GM19035 (cell line): ENCODE measurements around the gene HCFC2.

Source experiments
- ATAC-seq: cut with Tn5 transposase; IDR thresholded peaks from one replicate; pipeline ENCODE4 v1.9.1; 2021; ENCODE audit not compliant: unreplicated experiment

HCFC2 gene

DNA sequence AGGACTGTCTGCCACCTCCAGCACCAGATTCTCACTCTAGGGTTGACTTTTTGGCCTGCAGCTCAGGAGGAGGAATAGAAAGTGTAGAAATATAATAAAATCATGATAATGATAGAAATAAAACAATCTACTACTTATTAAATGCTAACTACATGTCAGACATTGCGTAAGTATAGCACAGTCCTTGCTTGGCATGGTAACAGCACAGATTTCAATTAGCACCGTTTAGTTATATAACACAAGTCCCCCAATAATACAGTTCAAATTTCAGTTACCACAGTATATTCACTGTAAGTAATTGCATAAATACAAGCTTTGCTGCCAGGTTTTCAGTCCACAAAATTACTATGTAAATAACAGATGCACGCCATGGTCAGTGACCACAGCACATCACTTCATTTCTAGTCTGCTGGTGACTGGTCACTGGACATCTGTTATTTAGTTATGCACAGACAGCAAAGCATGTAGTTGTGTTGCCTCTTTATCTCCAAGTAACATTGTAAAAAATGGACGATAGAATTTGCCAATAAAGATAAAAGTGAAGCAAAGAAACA is 7.8 kb upstream of the HCFC2 start:
- no peak for ATAC-seq

DNA sequence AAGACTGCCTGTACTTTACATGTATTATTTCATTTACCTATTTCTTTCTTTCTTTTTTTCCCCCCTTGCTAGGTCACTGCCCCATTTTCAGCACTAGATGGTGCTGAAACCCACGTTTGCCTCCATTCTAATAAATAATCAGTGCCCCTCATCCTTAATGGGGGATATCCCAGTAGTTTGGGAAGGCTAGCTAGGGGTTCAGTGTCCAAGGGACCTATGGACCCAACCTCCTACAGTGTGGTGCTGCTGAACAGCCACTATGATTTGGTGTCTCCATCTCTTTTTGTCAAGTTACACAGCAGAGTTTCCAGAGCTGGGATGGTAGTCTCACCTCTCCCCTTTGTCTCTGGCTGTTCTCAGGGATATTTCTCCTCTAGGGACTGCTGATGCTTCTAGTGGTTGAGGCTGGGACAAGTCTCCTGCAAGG is 6.5 kb upstream of the HCFC2 start:
- ATAC-seq: no peak

DNA sequence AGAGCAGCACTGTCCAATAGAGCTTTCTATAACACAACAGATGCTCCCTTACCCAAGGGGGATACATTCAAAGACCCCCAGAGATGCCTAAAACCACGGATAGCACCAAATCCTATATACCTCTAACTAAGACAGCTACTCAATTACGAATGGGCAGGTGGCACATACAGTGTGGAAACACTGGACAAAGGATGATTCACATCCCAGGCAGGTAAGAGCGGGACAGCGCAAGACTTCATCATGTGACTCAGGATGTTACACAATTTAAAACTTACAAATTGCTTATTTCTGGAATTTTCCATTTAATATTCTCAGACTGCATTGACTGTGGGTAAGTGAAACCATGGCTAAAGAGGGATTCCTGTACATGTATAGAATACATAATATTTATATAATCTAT is 5.5 kb upstream of the HCFC2 start:
- ATAC-seq: no peak

DNA sequence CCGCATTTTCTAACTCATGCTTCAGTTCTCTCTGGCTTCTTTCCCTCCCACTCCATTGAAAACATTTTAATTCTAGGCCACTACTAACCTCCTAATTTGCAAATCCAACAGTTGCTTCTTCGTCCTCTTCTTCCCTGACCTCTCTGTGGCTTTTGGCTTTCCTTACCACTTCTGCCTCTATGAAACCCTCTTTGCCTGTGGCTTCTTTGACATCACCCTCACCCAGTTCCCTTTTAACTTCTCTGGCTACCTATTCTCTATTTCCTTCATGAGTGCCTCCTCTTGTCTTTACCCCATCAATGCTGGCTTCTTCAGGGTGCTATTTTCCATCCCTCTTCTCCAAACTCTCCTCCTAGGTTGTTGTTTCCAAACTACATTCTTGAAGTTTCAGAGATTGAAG is 4.4 kb upstream of the HCFC2 start:
- ATAC-seq: no peak

DNA sequence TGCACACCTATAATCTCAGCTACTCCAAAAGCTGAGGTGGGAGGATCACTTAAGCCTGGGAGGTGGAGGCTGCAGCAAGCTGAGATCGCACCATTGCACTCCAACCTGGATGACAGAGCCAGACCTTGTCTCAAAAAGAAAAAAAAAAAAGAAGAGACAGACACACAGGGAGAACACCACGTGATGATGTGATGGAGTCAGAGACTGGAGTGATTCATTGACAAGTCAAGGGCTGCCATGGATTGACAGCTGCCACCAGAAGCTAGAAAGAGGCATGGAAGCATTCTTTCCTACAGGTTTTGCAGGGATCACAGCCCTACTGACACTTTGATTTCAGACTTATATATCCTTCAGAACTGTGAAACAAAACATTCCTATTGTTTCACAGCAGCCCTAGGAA is 3.5 kb upstream of the HCFC2 start:
- no peak for ATAC-seq

DNA sequence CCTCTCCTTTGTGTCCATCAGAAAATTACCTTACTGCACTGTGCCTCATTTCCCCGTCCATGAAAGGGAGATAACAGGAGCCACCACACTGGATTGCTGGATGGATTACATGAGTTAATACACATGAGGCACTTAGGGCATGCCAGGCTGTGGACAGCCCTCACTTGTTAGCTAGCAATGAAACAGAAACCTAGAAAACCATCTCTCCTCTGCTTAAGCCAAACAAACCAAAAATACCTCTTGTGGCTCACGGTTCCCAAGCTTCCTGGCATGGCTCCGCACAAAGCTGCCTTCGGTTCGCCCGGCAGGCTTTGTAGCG is 660 bp upstream of the HCFC2 start:
- peak; percentile 41 for ATAC-seq

DNA sequence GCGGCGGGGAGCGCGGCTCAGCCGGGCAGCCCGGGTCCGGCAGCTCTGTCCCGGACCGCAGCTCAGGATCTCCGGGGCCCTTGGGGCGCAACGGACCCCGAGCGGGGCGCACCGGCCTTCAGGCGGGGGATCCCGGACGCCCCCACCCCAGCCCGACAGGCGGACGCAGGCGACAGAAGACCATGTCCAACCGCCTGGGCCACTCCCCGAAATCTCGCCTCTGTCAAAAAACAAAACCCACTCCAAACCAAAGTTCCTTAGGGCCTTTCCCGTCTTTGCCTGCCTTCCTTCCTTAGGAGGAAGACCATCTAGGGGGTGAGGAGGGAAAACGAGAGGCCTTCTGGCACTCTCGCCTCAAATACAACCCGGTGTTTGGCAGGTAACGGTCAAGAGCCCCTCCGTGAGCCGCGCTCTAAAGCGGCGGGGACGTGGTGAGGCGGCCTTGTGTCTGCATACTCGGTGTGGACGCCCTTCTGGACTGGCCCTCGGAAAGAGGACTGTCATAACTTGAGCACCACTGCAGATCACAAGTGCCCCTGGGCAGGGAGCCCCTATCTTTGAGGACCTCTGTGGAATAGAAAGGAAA is 604 bp downstream of the HCFC2 start:
- no peak for ATAC-seq

DNA sequence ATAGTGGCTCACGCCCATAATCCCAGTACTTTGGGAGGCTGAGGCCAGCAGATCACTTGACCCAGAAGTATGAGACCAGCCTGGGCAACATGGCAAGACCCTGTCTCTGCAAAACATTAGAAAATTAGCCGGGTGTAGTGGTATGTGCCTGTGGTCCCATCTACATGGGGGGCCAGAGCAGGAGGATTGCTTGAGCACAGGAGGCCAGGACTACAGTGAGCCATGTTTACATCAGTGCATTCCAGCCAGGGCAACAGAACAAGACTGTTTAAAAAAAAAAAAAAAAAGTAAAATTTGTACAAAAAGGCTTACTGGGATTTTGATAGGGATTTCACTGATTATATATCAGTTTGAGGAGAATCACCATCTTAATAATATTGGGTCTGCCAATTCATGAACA is 7.8 kb downstream of the HCFC2 start:
- no peak for ATAC-seq

DNA sequence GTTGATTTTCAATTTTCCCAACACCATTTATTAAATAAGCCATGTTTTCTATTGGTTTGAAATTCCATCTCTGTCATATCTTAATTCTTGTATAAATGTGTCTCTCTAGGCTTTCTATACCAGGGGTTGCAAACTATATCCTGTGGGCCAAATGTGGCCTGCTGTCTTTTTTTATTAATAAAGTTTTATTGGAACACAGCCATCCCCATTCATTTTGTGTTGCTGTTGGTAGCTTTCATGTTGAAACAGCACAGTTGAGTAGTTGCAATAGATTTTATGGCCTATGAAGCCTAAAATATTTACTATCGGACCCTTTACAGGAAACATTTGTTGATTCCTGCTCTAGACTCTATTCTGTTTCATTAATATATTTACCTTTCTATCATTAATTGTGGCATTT is 9.4 kb downstream of the HCFC2 start:
- ATAC-seq: no peak

DNA sequence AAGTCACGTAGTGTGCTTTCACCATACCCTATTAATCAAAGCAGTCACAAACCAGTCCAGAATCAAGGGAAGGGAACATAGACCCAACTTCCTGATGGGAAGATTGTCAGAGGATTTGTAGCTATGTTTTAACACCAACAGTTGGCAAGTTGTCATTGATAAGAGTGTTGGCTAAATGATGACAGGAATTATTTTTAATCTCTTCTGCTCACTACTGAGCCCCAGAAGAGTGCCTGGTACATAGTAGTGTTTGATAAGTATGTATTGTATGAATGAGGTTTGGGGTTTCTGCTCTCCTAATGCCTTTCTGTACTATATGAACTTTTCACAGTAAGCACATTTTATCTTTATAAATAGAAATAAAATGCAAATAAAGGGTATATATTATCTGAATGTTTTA is 14.7 kb downstream of the HCFC2 start:
- ATAC-seq: no peak

DNA sequence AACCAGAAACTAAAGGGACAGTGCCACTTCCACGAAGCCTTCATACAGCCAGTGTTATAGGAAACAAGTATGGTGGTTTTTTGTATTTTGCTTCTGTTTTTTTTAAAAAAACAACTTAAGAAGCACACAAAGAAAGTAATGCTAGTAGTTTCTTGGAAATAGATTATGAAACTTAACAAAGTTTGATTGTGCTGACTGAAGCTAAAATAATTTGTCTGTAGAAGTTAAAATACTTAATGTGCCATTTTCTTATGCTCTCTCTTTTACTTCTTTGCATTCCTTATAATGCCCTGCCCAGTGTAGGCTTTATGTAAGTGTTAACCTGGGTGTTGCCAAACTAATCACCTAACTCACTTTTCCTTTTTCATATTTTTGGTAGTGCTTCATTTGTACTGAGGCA is 16.4 kb downstream of the HCFC2 start:
- ATAC-seq: no peak

DNA sequence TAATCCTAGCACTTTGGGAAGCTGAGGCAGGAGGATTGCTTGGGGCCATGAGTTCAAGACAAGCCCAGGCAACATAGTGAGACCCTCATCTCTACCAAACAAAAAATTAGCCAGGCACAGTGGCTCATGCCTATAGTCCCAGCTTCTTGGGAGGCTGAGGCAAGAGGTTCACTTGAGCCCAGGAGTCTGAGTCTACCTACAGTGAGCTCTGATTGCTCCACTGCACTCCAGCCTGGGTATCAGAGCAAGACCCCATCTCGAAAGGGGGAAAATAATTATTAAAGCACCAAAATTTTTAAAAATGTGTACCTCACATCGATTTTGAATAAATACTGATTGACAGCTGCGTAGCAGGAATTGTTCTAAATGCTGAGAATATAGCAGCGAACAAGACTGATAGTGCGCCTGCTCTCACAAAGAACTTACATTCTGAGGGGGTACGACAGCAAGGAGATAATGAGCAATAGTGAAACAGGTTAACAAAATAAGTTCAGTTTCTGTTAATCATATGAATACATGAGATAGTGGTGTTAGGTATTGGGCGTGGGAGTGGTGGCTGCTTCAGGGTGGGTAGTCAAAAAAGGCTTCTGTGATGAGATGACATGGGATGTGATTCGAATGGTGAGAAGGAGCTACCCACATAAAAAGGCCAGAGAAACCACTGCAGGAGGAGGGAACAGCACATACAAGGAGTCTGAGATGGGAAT is 19.6 kb downstream of the HCFC2 start:
- ATAC-seq: peak; percentile 92

DNA sequence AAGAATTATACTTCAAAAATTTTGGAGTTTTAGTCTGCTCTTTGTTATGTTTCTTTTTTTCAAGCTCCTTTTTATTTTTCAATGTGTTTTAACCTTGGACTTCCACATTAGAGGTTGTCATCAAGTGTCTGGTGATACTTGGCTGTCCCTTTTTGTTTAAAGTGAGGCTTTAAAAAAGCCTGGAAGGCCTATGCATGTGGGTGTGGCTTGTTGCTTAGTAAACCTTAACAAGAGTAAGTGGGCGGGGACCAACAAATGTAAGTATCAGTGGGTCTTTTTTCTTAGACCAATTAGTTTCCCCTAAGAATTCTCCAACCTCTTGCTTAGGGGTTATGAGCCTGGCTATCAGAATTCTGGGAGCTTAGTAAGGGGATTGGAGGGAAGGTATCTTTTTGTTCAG is 26.4 kb downstream of the HCFC2 start:
- no peak for ATAC-seq

DNA sequence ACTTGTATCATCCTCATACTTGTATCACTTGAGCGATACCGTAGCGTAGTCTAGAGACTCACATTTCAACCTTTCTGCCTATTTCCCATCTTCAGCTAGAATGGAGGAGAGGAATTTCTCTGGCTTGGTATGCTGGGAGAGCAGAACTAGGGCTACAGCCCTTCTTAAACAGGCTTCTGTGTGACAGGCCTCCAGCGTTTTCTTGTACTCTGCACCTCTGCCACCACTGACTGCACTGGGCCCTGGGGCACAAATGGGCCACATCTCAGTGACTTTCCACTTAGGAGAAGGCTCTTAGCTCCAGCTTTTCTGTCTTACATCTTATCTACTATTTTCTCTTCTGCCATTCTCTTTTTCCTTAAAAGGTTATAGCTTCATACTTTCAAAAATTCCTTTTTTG is 26.8 kb downstream of the HCFC2 start:
- no peak for ATAC-seq

DNA sequence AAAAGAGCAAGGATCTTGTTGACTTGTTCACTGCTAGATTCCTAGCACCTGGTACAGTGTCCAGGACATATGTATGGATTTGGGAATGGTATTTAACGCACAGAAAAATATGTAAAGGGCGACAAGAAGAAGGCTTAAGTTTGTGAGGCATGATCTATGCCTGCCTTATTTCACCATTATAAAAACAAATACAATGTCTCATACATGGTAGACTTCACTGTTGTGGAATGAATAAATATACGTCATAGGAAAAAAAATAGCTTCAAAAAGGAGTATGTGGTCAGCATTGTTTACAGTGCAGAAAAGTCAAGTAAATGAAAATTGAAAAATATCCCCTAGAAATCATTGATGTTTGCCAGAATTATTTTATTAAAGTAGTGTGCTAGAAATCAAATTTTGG is 30.0 kb downstream of the HCFC2 start:
- no peak for ATAC-seq

DNA sequence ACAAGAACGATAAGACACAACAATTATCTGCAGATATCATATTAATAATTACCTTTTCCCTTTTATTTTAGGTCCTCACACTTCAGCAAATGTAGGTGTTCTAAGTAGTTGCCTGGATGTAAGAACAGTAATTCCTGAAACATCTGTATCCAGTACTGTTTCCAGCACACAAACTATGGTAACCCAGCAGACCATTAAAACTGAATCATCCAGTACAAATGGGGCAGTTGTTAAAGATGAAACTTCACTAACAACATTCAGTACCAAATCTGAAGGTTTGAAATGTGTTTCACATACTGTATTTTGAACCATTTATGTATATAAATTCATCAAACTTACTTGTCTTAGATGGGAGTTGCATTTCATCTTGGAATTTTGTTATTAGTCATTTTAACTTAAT is 31.0 kb downstream of the HCFC2 start:
- ATAC-seq: no peak

DNA sequence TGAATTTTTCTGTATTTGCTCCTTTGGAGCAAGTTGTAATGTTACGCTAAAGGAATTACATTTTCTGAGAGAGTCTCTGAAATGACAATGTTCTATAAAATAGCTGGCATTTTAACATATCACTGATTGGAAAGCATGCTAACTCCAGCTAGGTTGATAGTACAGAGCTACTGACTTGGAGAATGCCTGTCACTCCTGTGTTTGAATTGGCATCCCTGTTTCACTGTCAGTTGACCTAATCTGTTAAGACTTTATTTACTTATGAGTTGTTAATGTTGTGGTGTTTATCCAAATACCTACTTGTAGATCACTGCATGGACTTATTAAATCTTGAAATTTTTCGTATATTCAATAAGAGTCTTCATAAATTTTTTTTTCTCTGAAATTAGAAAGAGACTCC is 33.6 kb downstream of the HCFC2 start:
- ATAC-seq: no peak

DNA sequence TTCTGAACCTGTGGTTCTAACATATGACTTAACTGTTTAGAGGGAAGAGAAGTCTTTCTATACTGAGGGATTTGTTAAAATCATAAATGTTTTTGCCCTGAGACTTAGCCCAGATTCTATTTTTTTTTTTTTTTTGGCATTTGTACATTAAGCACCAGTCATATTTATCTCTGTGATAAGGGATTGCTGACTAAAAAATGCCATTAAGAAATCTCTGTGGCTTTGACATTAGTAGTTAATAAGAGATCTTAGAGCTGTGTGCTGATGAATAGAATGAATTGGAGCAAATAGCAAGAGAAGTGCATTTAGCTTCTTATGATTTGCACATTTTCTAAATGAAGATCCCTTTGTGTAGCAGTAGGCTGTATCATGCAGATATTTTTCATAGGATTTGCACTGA is 41.1 kb downstream of the HCFC2 start:
- no peak for ATAC-seq

DNA sequence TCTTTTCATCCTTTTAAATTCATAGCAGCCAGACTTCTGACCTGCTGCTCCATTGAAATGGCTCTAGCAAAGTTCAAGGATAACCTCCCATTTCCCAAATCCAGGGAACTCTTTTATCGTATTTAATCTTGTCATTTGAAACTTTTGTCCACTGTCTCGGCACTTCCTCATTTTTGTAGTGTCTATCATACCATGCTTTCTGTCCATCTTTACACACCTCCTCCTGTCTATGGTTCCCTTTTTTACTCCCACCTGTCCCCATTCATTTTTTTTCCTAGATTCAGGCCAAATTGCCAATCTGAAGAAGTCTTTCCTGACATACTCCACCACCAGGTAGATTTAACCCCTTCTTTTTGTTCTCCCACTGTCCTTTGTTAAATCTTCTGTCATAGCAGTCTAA is 42.6 kb downstream of the HCFC2 start:
- no peak for ATAC-seq

DNA sequence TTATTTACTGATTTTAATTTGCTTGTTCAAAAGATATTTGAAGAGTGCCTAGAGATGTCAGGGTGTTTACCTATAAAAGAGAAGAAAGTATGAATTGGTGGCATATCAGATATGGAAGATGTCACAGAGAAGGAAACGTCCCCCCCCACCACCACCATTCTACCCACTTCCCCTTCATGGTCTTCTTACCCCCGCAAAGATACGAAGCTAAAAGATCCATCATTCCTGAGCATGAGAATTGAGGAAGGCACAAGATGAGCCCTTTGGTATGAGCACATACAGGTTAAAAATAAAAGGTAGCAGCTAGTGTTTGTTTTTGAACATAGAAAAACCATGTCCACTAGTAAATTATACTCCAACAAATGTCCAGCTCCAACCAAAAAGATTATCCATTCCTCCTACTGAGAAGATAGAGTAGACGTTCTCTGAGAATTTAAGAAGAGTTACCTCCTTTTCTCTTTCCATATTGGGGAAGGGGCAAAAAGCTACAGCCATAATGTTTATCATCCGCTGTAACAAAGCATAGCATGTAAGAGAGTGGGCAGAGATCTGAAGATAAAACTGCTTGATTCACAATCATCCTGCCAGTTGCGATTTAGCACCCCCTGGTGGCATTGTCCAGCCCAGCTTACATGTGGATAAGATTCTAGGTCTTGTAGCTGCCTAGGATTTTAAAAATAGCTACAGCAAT is 44.6 kb downstream of the HCFC2 start:
- no peak for ATAC-seq

DNA sequence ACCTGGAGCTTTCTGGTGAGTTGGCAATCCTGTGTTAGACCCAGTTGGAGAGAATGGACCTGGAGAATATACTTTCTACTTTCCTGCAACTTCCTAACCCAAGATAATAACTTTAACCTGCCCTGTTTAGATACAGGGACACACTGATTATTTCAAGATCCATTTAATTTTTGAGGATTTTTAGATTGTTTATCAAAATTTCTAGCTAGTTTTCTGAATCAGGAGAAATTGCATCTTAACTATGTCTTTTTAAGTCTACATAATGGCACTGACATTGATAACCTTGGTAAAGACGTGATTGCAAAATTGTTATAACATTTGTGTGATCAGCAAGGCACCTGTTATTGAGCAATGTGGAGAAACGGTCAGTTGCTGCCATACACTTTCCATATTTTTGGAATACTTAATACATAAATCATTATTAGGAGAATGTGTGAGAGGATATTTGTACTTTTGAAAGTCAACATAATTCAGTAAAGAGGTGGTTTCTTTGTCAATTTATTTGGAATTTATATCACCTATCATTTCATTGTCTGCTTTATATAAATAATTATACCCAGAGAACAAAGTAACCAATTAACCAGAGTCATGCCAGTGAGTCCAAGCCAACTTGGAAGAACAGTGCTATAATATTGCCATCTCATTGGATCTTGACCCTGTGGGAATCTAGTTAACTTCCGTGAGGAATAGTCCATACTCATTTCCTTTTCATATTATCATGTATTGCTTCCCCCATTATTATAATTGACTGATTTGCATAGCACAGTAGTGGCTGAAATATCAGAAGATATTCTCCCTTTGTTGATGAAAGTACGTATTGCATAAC is 45.3 kb downstream of the HCFC2 start:
- no peak for ATAC-seq
